Neutrophil (primary cell): ENCODE results near the gene FAM89B.

Experiments used
- H3K27ac ChIP-seq: fragments of 200-600 bp; sonication (generic); 2 replicates; pipeline ENCODE4 v1.5.1; 2016; ENCODE audit warnings: mild to moderate bottlenecking, moderate library complexity
- H3K27me3 ChIP-seq: fragments of 200-600 bp; sonication (generic); 2 replicates; pipeline ENCODE4 v1.6.0; 2016; ENCODE audit warnings: mild to moderate bottlenecking
- H3K36me3 ChIP-seq: fragments of 200-600 bp; sonication (generic); 2 replicates; pipeline ENCODE4 v1.5.1; 2017
- H3K4me1 ChIP-seq, 2 experiments: fragments of 200-600 bp in 1 of 2; sonication (generic) in 1 of 2; 1 replicate in 1 of 2; 2 replicates in 1 of 2; pipeline versions ENCODE4 v1.5.1 to v1.6.1; 2013 to 2016; ENCODE audit warnings: low read depth in 1 of 2, low read length in 1 of 2, mild to moderate bottlenecking in 1 of 2, moderate library complexity in 1 of 2; ENCODE audit not compliant: control insufficient read depth in 1 of 2, insufficient read depth in 1 of 2
- H3K4me3 ChIP-seq, 2 experiments: fragments of 200-600 bp in 1 of 2; sonication (generic) in 1 of 2; 1 replicate in 1 of 2; 2 replicates in 1 of 2; pipeline ENCODE4 v1.5.1; 2013 to 2016; ENCODE audit warnings: low read depth in 1 of 2, low read length in 1 of 2, mild to moderate bottlenecking in 1 of 2, moderate library complexity in 1 of 2
- H3K9me3 ChIP-seq: fragments of 200-600 bp; sonication (generic); 2 replicates; pipeline ENCODE4 v1.5.1; 2016
- CTCF ChIP-seq: fragments of 200-600 bp; sonication (generic); IDR thresholded peaks from 2 replicates; pipeline ENCODE4 v1.5.1; 2016; ENCODE audit warnings: antibody characterized with exemption

FAM89B gene

GRCh38 chr11:65576867-65577755, 4.8 kb downstream of the FAM89B start:
- no peak for TF ChIP-seq CTCF

GRCh38 chr11:65577756-65578109, 5.4 kb downstream of the FAM89B start:
- H3K27ac ChIP-seq, result peak overlapping the region; percentile 95
- peaks cover 58 to 63% of the 10 kb centered on the region in 2 experiments for H3K4me1 ChIP-seq
- H3K36me3 ChIP-seq, result peaks cover 56% of the 10 kb centered on the region
- H3K4me3 ChIP-seq, result peak overlapping the region; percentile 76 to 99
- H3K27me3 ChIP-seq, result no peaks in the 10 kb centered on the region
- no peaks in the 10 kb centered on the region for H3K9me3 ChIP-seq
- no peak for TF ChIP-seq CTCF

More at GRCh38 chr11:65576867-65577755, 4.8 kb downstream of the FAM89B start:
- Histone ChIP-seq H3K27ac (peak overlapping the region; percentile 95), H3K4me1 (peaks cover 60 to 63% of the 10 kb centered on the region in 2 experiments), H3K9me3 (no peaks in the 10 kb centered on the region), H3K36me3 (peaks cover 52% of the 10 kb centered on the region), H3K27me3 (no peaks in the 10 kb centered on the region), H3K4me3 (peak overlapping the region; percentile 76 to 99)

- H3K4me3 ChIP-seq, result peak overlapping the region; percentile 76 to 99
- H3K4me1 ChIP-seq, result peaks cover 55 to 60% of the 10 kb centered on the region in 2 experiments
- H3K27me3 ChIP-seq, result no peaks in the 10 kb centered on the region
- no peaks in the 10 kb centered on the region for H3K9me3 ChIP-seq
- no peak for TF ChIP-seq CTCF
- H3K36me3 ChIP-seq, result peaks cover 60% of the 10 kb centered on the region
- peak overlapping the region; percentile 95 for H3K27ac ChIP-seq
Observed at GRCh38 chr11:65578134-65578533, 5.8 kb downstream of the FAM89B start.

- Histone ChIP-seq H3K4me1 (peaks cover 49 to 54% of the 10 kb centered on the region in 2 experiments), H3K9me3 (no peaks in the 10 kb centered on the region), H3K27ac (peak overlapping the region; percentile 95), H3K4me3 (peak overlapping the region; percentile 28 to 99), H3K27me3 (no peaks in the 10 kb centered on the region), H3K36me3 (peaks cover 62% of the 10 kb centered on the region)
- TF ChIP-seq CTCF, result no peak
Observed at GRCh38 chr11:65578667-65579066, 6.3 kb downstream of the FAM89B start.

- peak overlapping the region; percentile 95 for H3K27ac ChIP-seq
- H3K4me3 ChIP-seq, result peak overlapping the region; percentile 28 to 99
- no peaks in the 10 kb centered on the region for H3K9me3 ChIP-seq
- no peaks in the 10 kb centered on the region for H3K27me3 ChIP-seq
- H3K4me1 ChIP-seq, result peaks cover 43 to 50% of the 10 kb centered on the region in 2 experiments
- TF ChIP-seq CTCF, result no peak
- peaks cover 64% of the 10 kb centered on the region for H3K36me3 ChIP-seq
Observed at GRCh38 chr11:65579291-65579690, 7.0 kb downstream of the FAM89B start.
